H9 (cell line): ENCODE measurements around the gene ELAC2. TPM values are rescaled to one million over a fixed set of nuclear protein-coding genes. Genes with fewer than 3 reads are reported as not detected.
A peak's percentile ranks its signal among the peaks of the same experiment; 100 is the strongest.

ENCODE experiments used
- DNase-seq: peaks from one replicate; pipeline ENCODE4 v3.0.0-alpha.2; 2017
- H2AFZ ChIP-seq: one replicate; pipeline ENCODE4 v1.6.1; 2013; ENCODE audit warnings: mild to moderate bottlenecking, low read length, control low read depth, moderate library complexity
- H2AK5ac ChIP-seq: 2 replicates; pipeline ENCODE4 v1.6.1; 2013; ENCODE audit warnings: low read length, control low read depth, mixed read lengths; ENCODE audit not compliant: insufficient read length
- H2BK120ac ChIP-seq: one replicate; pipeline ENCODE4 v1.6.1; 2013; ENCODE audit warnings: low read depth, mild to moderate bottlenecking, low read length, control low read depth, inconsistent platforms; ENCODE audit not compliant: poor library complexity, severe bottlenecking
- H2BK12ac ChIP-seq: 2 replicates; pipeline ENCODE4 v1.6.1; 2013; ENCODE audit warnings: low read length, control low read depth, mixed read lengths, low read depth; ENCODE audit not compliant: insufficient read length
- H2BK15ac ChIP-seq: 2 replicates; pipeline ENCODE4 v1.6.1; 2013; ENCODE audit warnings: low read depth, low read length, control low read depth
- H2BK20ac ChIP-seq: one replicate; pipeline ENCODE4 v1.6.1; 2013; ENCODE audit warnings: low read depth, mild to moderate bottlenecking, low read length, control low read depth, inconsistent platforms; ENCODE audit not compliant: poor library complexity, severe bottlenecking
- H2BK5ac ChIP-seq: 2 replicates; pipeline ENCODE4 v1.6.1; 2013; ENCODE audit warnings: low read length, control low read depth, mixed read lengths; ENCODE audit not compliant: insufficient read length
- H3K14ac ChIP-seq: 2 replicates; pipeline ENCODE4 v1.6.1; 2013; ENCODE audit warnings: low read length, control low read depth; ENCODE audit not compliant: insufficient read depth
- H3K18ac ChIP-seq: 2 replicates; pipeline ENCODE4 v1.6.1; 2013; ENCODE audit warnings: low read depth, mild to moderate bottlenecking, mixed read lengths, low read length, control low read depth; ENCODE audit not compliant: insufficient read length
- H3K23ac ChIP-seq: 2 replicates; pipeline ENCODE4 v1.6.1; 2013; ENCODE audit warnings: low read length, control low read depth, mixed read lengths, low read depth; ENCODE audit not compliant: insufficient read length
- H3K23me2 ChIP-seq: 2 replicates; pipeline ENCODE4 v1.6.1; 2013; ENCODE audit warnings: low read depth, mild to moderate bottlenecking, mixed read lengths, low read length, control low read depth; ENCODE audit not compliant: insufficient read length, poor library complexity, severe bottlenecking
- H3K27ac ChIP-seq: 2 replicates; pipeline ENCODE4 v1.5.1; 2013; ENCODE audit warnings: low read length, control low read depth, mixed read lengths, low read depth; ENCODE audit not compliant: insufficient read length
- H3K27me3 ChIP-seq: 2 replicates; pipeline ENCODE4 v1.6.1; 2013; ENCODE audit warnings: low read length, control low read depth, inconsistent platforms; ENCODE audit not compliant: insufficient read depth
- H3K4ac ChIP-seq: 2 replicates; pipeline ENCODE4 v1.6.1; 2013; ENCODE audit warnings: low read depth, mild to moderate bottlenecking, control low read depth, inconsistent platforms, low read length, moderate library complexity
- H3K4me1 ChIP-seq: 2 replicates; pipeline ENCODE4 v1.6.1; 2013; ENCODE audit warnings: low read length, control low read depth, inconsistent platforms; ENCODE audit not compliant: insufficient read depth
- H3K4me2 ChIP-seq: 2 replicates; pipeline ENCODE4 v1.6.1; 2013; ENCODE audit warnings: low read length, control low read depth, mixed read lengths; ENCODE audit not compliant: insufficient read length, insufficient read depth
- H3K56ac ChIP-seq: 2 replicates; pipeline ENCODE4 v1.6.1; 2013; ENCODE audit warnings: low read depth, mild to moderate bottlenecking, mixed read lengths, low read length, control low read depth; ENCODE audit not compliant: insufficient read length
- H3K79me1 ChIP-seq: 2 replicates; pipeline ENCODE4 v1.6.1; 2013; ENCODE audit warnings: low read depth, mild to moderate bottlenecking, moderate library complexity, low read length, control low read depth, inconsistent platforms; ENCODE audit not compliant: insufficient read depth, poor library complexity, severe bottlenecking
- H3K79me2 ChIP-seq: 2 replicates; pipeline ENCODE4 v1.6.1; 2013; ENCODE audit warnings: low read length, control low read depth, inconsistent platforms; ENCODE audit not compliant: insufficient read depth
- H3K9ac ChIP-seq: 2 replicates; pipeline ENCODE4 v1.6.1; 2013; ENCODE audit warnings: low read length, control low read depth, mixed read lengths; ENCODE audit not compliant: insufficient read length; ENCODE audit errors: extremely low read depth
- H3K9me3 ChIP-seq: one replicate; pipeline ENCODE4 v1.6.1; 2013; ENCODE audit warnings: low read depth, low read length, inconsistent platforms; ENCODE audit not compliant: control insufficient read depth
- H3T11ph ChIP-seq: one replicate; pipeline ENCODE4 v1.6.1; 2013; ENCODE audit warnings: mild to moderate bottlenecking, low read length, control low read depth, inconsistent platforms
- H4K20me1 ChIP-seq: one replicate; pipeline ENCODE4 v1.6.1; 2013; ENCODE audit not compliant: control insufficient read depth, insufficient read length, insufficient read depth
- H4K5ac ChIP-seq: 2 replicates; pipeline ENCODE4 v1.6.1; 2013; ENCODE audit warnings: low read depth, mild to moderate bottlenecking, mixed read lengths, low read length, control low read depth; ENCODE audit not compliant: insufficient read length
- H4K8ac ChIP-seq: replicated peaks from 2 replicates; pipeline ENCODE4 v1.6.1; 2013; ENCODE audit warnings: low read length, control low read depth, mixed read lengths, low read depth; ENCODE audit not compliant: insufficient read length
- H4K91ac ChIP-seq: 2 replicates; pipeline ENCODE4 v1.6.1; 2013; ENCODE audit warnings: low read depth, mild to moderate bottlenecking, moderate library complexity, mixed read lengths, low read length, control low read depth; ENCODE audit not compliant: insufficient read length
- H3K27ac Mint-ChIP-seq, 3 experiments: 2 replicates in 2 of 3; 3 replicates in 1 of 3; pipeline ENCODE4 v1.8.0; 2020 to 2021; ENCODE audit warnings: mixed read lengths in 3 of 3, mild to moderate bottlenecking in 1 of 3, moderate library complexity in 1 of 3
- H3K27me3 Mint-ChIP-seq: 2 replicates; pipeline ENCODE4 v1.8.0; 2021; ENCODE audit warnings: low read depth, mild to moderate bottlenecking, moderate library complexity, mixed read lengths
- H3K36me3 Mint-ChIP-seq, 3 experiments: 2 replicates in 2 of 3; 3 replicates in 1 of 3; pipeline ENCODE4 v1.8.0; 2020 to 2021; ENCODE audit warnings: low read depth in 3 of 3, mixed read lengths in 3 of 3; ENCODE audit not compliant: insufficient read depth in 1 of 3
- H3K4me1 Mint-ChIP-seq, 2 experiments: 2 replicates each; pipeline ENCODE4 v1.8.0; 2020; ENCODE audit warnings: mixed read lengths in 2 of 2
- H3K4me3 Mint-ChIP-seq, 2 experiments: 2 replicates in 1 of 2; 3 replicates in 1 of 2; pipeline ENCODE4 v1.8.0; 2020 to 2021; ENCODE audit warnings: mild to moderate bottlenecking in 2 of 2, mixed read lengths in 2 of 2, moderate library complexity in 1 of 2
- H3K9me3 Mint-ChIP-seq, 2 experiments: 2 replicates in 1 of 2; 3 replicates in 1 of 2; pipeline ENCODE4 v1.8.0; 2020; ENCODE audit warnings: mild to moderate bottlenecking in 2 of 2, mixed read lengths in 2 of 2, moderate library complexity in 1 of 2
- WGBS: extraction: QIAGEN DNeasy Blood & Tissue Kit; methylation state at CpG from one replicate; pipeline ENCODE4 v1.1.7; 2013; ENCODE audit warnings: missing lambda C conversion rate, low lambda C conversion rate, mixed read lengths; ENCODE audit not compliant: insufficient read length; ENCODE audit errors: extremely low coverage; 5-methylcytosine and 5-hydroxymethylcytosine counted together
- total RNA-seq: library from RNA; stranded (reverse); gene quantifications from 2 replicates; pipeline ENCODE4 v1.2.1, GENCODE V29; 2021
- TF ChIP-seq, protein P1 (sequence below): fragments of 200-600 bp; sonication (generic); conservative IDR thresholded peaks from 3 replicates; pipeline ENCODE4 v1.8.0; 2021; ENCODE audit warnings: antibody characterized with exemption, mild to moderate bottlenecking

The ELAC2 gene
- total RNA-seq, 1 experiment from 2014 or later = 90.7 TPM

DNA sequence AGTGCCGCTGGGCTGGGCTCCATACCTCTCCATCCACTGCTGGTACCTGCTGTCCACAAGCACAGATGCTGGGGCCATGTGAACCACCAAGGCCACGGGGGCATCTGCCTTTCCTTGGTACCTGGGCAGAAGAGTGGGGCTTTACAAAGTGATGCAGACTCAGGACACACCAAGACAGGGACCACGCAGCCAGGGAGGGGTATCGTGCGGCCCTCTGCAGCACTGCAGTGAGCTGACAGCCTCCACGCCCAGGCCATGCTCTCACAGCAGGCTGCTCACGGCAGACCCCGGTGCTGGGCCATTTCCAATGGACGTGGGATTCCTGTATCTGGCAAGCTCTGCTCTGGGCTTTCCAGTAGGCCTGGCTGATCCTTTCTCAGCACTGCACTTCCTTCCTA, 14.4 kb downstream of the ELAC2 start:
- Mint-ChIP-seq H3K4me1 (no peaks in the 10 kb centered on the region), H3K27me3 (no peaks in the 10 kb centered on the region), H3K36me3 (peaks cover 27 to 68% (median 54%) of the 10 kb centered on the region in 3 experiments; a peak in 6 of 7 replicates), H3K4me3 (no peak overlapping the region), H3K27ac (peak overlapping the region in 1 of 3 experiments; percentile 46; a peak in 2 of 7 replicates), H3K9me3 (no peaks in the 10 kb centered on the region)
- Histone ChIP-seq H4K20me1 (no peaks in the 10 kb centered on the region), H3T11ph (no peak overlapping the region), H3K23me2 (no peaks in the 10 kb centered on the region), H3K27ac (no peak overlapping the region), H2BK20ac (no peak overlapping the region), H3K79me2 (no peaks in the 10 kb centered on the region), H3K23ac (no peak overlapping the region), H3K56ac (no peak overlapping the region), H3K4me2 (no peak overlapping the region), H3K18ac (no peak overlapping the region), H2BK5ac (no peak overlapping the region), H2BK12ac (no peak overlapping the region), H3K27me3 (no peaks in the 10 kb centered on the region), H3K79me1 (no peaks in the 10 kb centered on the region), H2BK15ac (no peak overlapping the region), H2AFZ (no peak overlapping the region), H3K14ac (no peak overlapping the region), H4K5ac (no peak overlapping the region), H3K4me1 (no peaks in the 10 kb centered on the region), H2BK120ac (no peak overlapping the region), H2AK5ac (no peak overlapping the region), H4K8ac (no peak overlapping the region), H3K9me3 (no peaks in the 10 kb centered on the region), H4K91ac (no peak overlapping the region), H3K9ac (no peak overlapping the region), H3K4ac (no peak overlapping the region)
- no CpG with 5 or more reads among the region's 9 CpGs for WGBS
- TF ChIP-seq, protein P1, sequence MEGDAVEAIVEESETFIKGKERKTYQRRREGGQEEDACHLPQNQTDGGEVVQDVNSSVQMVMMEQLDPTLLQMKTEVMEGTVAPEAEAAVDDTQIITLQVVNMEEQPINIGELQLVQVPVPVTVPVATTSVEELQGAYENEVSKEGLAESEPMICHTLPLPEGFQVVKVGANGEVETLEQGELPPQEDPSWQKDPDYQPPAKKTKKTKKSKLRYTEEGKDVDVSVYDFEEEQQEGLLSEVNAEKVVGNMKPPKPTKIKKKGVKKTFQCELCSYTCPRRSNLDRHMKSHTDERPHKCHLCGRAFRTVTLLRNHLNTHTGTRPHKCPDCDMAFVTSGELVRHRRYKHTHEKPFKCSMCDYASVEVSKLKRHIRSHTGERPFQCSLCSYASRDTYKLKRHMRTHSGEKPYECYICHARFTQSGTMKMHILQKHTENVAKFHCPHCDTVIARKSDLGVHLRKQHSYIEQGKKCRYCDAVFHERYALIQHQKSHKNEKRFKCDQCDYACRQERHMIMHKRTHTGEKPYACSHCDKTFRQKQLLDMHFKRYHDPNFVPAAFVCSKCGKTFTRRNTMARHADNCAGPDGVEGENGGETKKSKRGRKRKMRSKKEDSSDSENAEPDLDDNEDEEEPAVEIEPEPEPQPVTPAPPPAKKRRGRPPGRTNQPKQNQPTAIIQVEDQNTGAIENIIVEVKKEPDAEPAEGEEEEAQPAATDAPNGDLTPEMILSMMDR = no peak
- no peak for DNase-seq
